HG03039 (cell line): ENCODE measurements around the gene HAUS8.
"Not testable (repeated sequence)": the region's sequence is repeated elsewhere in the genome, so short reads cannot be mapped to it uniquely, and the experiment has no call there.

Experiments used
- ATAC-seq: cut with Tn5 transposase; IDR thresholded peaks from one replicate; pipeline ENCODE4 v1.9.1; 2021; ENCODE audit warnings: mild to moderate bottlenecking, moderate library complexity; ENCODE audit not compliant: unreplicated experiment

Gene HAUS8

GRCh38 chr19:17075035-17075863 lies at the start of gene HAUS8, which contains the start of gene MYO9B:
Gene HAUS8 (minus strand): TSS chr19:17075452. CDS start chr19:17075422, 30 bp downstream.
Gene MYO9B (plus strand): TSS chr19:17075777. CDS start chr19:17101718, 25,941 bp downstream.
- ATAC-seq: peak; percentile 72

- no peak for ATAC-seq
These were observed 48.8 kb upstream of the HAUS8 start for GRCh38 chr19:17124025-17124424.

- no peak for ATAC-seq
These were observed 47.8 kb upstream of the HAUS8 start for GRCh38 chr19:17123041-17123440.

GRCh38 chr19:17121736-17122293 lies 46.6 kb upstream of the HAUS8 start:
- no peak for ATAC-seq

- ATAC-seq: no peak
These were observed 43.7 kb upstream of the HAUS8 start for GRCh38 chr19:17118957-17119356.

- ATAC-seq: no peak
These were observed 41.9 kb upstream of the HAUS8 start for GRCh38 chr19:17116996-17117702.

GRCh38 chr19:17114414-17114831 lies 39.2 kb upstream of the HAUS8 start:
- ATAC-seq: no peak

GRCh38 chr19:17113127-17113785 lies 38.0 kb upstream of the HAUS8 start:
- no peak for ATAC-seq

- no peak for ATAC-seq
These were observed 37.4 kb upstream of the HAUS8 start for GRCh38 chr19:17112700-17113099.

GRCh38 chr19:17112271-17112670 lies 37.0 kb upstream of the HAUS8 start:
- ATAC-seq: no peak

GRCh38 chr19:17111766-17112165 lies 36.5 kb upstream of the HAUS8 start:
- no peak for ATAC-seq

GRCh38 chr19:17110599-17110966 lies 35.3 kb upstream of the HAUS8 start:
- ATAC-seq: no peak

GRCh38 chr19:17109962-17110598 lies 34.8 kb upstream of the HAUS8 start:
- no peak for ATAC-seq

- no peak for ATAC-seq
These were observed 34.0 kb upstream of the HAUS8 start for GRCh38 chr19:17109300-17109699.

- no peak for ATAC-seq
These were observed 33.2 kb upstream of the HAUS8 start for GRCh38 chr19:17108453-17108784.

- no peak for ATAC-seq
These were observed 32.5 kb upstream of the HAUS8 start for GRCh38 chr19:17107546-17108452.

- ATAC-seq: not testable (repeated sequence)
These were observed 31.7 kb upstream of the HAUS8 start for GRCh38 chr19:17106964-17107363.

GRCh38 chr19:17105556-17105955 lies 30.3 kb upstream of the HAUS8 start:
- ATAC-seq: no peak

- no peak for ATAC-seq
These were observed 29.4 kb upstream of the HAUS8 start for GRCh38 chr19:17104679-17105078.

GRCh38 chr19:17103177-17103576 lies 27.9 kb upstream of the HAUS8 start:
- no peak for ATAC-seq
